Dedifferentiated amniotic fluid mesenchymal stem cell (primary cell): ENCODE data around the gene MFSD12.

Source experiments
- DNase-seq: peaks from one replicate; pipeline ENCODE4 v3.0.0-alpha.2; 2016; ENCODE audit errors: extremely low spot score

The MFSD12 gene

DNA sequence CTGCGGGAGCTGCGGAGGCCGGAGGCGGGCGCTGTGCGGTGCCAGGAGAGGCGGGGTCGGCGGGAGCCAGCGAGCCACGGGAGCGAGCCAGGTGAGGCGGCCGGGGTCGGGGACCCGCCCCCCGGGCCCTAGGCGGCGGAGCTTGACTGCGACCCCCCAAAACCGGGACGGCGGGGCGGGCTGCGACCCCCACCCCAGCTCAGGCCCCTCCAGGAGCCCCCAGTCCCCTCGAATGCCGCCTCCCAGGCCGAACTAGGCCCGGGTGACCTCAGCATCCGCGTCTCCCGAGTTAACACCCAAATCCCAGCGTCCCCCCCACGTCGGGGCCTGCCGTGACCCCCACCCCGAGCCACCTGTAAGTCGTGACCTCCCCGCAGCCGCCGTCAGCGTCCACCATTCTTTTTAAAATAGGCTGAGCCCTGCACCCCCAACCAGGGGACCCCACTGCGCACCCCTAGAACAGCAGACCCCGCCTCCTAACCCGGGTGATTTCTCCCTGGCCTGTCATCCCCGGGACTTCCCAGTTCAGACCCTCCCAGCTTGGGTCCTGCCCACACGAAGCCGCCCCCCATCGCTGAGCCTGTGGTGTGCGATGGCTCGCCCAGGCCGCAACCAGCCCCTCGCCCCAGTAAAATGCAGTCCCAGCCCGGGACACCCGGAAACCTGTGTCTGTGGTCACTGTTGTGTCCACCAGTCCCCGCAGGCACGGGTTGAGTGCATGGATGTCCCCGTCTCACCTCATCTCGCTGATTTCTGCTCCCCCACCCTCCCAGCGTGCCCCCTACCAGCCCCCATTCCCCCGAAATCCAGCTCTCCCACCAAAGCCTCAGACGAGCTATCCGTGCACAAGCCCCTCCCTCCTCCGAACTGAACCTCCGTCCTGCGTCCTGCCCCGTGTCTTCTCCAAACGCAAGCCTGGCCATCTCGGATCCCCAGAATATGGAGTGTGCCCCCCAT lies 50.7 kb downstream of the MFSD12 start:
- DNase-seq, result peak; percentile 15

DNA sequence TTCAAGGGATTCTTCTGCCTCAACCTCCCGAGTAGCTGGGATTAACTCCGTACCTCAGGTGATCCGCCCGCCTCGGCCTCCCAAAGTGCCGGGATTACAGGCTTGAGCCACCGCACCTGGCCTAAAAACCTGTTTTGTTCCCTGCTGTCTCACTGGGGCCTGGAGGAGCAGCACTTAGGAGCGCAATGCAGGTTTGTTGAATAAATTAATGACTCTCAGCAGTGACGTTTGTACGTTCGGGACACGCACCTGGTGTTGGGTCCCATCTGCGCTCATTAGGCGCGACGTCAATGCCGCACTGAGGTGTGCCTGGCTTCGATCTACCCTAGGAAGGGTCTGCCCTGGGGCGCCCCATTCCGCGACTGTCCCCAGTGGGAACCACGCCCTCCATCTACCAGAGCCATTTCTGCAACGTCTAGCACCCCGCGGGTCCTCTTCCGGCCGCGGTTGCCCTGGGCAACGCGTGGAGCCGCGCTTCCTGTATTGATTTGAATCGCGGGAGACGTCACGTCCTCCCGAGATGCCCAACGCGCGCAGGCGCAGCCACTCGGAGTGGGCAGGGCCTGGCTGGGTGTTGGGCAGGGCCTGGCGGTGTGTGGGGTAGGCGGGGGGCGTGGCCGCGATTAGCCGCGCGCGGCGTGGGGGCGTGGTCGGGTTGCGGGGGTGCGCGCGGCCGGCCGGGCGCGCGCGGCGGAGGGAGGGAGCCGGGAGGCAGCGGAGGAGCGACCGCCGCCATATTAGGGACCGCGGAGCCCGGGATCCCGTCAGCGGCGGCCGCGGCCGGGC lies 51.6 kb downstream of the MFSD12 start, which contains the start of gene FZR1:
FZR1 (plus strand) TSS at position 714 of the 786 bp plus-strand sequence. CDS start 16,679 bp downstream, outside the sequence.
- DNase-seq, result peak; percentile 98

DNA sequence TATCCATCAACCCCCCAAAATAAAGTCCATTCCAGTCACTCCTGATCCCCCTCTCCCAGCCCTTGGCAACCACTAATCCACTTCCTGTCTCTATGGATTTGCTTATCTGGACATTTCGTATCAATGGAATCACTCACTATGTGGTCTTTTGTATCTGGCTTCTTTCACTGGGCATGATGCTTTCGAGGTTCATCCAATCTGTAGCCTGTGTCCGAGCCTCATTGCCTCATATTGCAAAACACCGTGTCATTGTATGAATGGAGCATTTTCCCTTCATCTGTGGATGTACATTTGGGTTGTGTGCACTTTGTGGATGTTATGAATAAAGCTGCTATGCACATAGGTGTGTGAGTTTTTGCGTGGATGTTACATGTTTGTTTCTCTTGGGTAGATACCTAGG lies 52.7 kb downstream of the MFSD12 start:
- DNase-seq, result no peak

DNA sequence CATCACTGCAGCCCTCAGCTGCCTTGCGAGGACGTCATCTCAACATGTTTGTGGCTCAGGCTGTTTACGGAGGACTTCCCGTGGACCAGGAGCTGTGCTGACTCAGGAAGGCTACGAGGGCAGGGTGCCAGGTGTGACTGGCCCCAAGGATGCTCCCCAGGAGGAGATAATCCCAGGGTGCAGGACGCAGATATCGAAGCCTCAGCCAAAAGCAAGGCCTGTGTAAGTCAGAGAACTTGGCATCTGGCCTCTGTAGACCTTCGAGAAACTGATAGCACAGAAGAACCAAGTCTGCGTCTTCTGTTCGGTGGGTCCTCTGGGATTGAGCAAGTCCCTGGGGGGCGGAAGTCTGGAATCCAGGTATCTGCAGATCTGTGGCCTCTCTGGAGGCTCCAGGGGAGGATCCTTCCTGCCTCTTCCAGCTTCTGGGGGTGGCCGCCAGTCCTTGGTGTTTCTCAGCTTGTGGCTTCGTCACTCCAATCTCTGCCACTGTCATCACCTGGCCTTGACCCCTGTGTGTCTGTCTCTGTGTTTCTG lies 54.3 kb downstream of the MFSD12 start:
- DNase-seq, result no peak

DNA sequence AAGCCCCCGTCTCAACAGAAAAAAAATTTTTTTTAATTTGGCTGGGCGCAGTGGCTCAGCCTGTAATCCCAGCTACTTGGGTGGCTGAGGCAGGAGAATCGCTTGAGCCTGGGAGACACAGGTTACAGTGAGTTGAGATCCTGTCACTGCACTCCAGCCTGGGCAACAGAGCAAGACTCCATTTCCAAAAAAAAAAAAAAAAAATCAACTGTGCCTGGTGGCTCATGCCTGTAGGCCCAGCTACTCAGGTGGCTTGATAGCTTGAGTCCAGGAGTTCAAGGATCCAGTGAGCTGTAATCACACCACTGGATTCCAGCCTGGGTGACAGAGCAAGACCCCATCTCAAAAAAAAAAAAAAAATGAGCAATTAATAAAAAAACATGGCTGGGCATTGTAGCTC lies 55.6 kb downstream of the MFSD12 start:
- no peak for DNase-seq

DNA sequence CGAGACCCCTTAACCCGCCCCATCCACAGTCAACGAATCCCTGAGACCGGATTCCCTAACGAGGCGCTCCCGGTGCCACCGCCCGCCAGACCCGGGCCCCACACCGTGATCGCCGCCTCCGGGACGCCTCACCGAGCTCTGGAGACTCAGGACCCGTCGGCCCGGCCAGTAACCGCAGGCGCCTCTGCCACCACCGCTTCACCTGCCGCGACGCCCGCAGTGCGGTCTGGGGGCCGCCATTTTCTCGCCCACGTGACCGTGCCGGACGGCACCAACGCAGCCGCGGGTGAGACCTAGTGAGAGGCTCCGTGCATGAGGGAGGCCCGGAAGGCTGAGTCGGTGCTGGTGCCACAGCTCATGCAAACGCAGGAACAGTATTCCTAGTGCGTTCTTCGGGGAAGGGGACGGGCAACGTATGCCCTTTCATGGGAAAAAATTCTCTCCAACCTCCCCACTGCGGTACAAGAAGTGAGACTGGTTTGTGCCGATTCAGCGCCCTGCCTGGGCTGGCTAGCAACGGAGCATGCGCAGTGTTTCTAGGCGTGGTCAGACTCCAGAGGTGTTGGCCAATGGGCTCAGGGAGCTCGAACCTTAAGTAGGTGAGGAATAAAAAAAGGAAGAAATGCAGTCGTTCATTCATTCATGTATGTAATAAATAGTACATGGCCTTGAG lies 56.8 kb downstream of the MFSD12 start, which contains the start of gene DOHH:
DOHH (minus strand) TSS at position 246 of the 673 bp plus-strand sequence. CDS start 3,860 bp downstream, outside the sequence.
- DNase-seq, result peak; percentile 98

DNA sequence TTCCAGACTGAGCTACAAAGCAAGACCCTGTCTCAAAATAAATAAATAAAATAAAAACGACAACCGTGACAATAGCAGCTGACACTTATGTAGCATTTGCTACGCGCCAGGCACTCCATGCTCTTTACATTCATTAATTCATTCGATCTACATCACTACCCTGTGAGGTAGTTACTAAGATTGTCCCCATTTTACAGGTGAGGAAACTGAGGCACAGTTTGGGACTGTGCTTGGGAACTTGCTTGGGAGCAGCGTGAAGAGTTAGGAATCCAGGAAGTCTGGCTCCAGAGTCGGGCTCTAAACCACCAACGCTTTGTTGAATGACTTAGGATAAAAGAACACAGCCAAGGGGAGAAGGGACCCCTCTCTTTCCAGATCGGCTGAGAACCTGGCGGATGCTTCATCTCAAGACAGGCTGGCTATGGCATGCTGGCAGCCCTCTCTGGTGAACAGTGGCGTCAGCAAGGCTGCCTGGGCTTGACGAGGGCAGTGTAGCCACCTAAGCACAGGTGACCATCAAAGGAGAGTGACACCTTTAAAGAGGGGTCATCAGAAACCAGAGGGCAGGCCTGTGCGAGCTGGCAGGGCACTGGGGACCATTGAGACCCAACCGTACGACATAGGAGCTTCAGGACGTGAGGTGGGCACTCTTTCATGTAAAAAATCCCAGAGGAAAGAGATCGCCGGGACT lies 57.5 kb downstream of the MFSD12 start:
- DNase-seq, result no peak

DNA sequence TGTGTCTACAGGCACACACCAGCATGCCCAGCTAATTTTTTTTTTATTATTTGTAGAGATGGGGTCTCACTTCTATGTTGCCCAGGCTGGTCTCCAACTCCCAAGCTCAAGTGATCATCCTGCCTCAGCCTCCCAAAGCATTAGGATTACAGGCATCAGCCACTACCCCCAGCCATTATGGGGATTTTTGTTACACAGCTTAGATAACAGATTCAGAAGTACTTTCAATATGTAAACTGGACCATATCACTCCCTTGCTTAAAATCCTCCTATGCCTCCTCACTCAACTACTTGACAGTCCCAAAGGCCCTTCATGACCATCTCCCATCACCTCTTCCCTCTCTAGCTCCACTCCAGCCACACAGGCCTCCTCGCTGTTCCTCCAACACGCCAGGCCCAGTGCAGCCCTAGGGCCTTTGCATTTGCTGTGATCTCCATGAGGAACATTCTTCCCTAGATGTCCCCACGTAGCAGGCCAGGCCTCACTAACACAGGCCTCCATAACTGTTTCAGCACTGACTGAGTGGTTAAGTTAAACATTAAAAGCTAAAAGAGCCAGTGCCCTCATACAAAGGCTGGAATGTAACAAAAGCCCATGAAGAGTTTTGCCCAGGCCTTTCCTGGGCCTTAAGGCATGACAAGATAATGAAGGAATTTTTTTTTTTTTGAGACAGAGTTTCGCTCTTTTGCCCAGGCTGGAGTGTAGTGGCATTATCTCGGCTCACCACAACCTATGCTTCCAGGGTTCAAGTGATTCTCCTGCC lies 59.4 kb downstream of the MFSD12 start:
- DNase-seq, result no peak

DNA sequence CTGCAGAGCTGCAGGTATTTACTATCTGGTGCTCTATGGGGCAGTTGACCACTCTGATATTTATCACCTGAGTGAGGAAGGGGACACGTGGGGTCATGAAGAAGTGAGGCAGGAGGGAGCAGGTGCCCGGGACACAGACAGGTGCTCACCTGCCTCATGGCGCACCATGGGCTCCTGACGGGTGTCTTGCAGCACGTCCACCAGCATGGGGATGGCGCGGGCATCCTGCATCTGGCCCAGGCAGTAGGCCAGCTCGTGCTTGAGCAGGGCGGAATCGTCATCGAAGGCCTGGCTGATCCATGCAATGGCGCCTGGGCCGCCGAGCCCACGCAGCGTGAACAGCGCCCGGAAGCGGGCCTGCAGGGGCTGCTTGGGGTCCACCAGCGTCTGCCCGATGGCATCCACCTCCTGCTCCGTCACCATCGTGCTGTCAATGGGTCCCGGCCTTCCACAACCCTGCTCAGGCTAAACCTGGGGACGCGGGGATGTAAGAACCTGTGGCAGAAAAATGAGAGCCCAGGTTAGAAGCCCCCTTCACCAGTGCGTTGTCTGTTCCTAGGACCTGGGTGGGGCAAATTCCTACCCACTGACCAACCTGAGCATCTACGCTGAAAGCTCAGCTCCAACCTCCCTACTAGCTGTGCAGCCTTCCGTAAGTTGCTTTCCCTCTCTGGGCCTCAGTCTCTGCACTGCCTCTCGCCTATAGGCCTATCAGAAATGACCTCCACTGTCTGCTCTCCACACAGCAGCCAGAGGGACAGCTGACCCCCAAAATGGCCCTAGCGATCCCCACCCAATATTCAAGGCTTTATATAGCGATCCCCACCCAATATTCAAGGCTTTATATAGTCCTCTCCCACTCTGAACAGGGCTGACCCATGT lies 60.8 kb downstream of the MFSD12 start:
- DNase-seq, result no peak

DNA sequence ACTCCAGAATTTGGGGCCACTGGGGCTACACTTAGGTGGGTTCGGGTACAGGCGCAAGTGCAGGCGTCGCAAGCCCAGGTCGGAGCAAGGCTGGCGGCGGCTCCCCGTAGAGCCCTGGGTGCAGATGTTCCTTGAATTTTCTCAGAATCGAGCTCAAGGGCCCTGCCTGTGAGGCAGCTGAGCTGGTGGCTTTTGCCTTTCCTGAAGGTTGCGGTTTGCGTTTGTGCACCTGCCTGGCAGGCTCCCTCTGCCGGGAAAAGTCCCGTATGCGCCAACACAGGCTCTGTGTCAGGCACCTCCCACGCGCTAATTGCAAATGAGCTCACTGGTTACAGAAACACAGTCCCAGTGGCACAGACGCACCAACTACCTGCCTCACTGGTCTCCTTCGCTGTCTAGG lies 62.8 kb downstream of the MFSD12 start:
- DNase-seq, result no peak
